ACC112 (cell line): Measurements from ENCODE around the gene GPSM1.

Source experiments
- H2AFZ ChIP-seq: fragments of 200-600 bp; sonication (generic); one replicate; pipeline ENCODE4 v1.6.0; 2017; ENCODE audit warnings: antibody characterized with exemption, low read length; ENCODE audit not compliant: unreplicated experiment
- H3K27ac ChIP-seq: fragments of 200-600 bp; sonication (generic); 2 replicates; pipeline ENCODE4 v1.5.1; 2014; ENCODE audit warnings: low read depth, mild to moderate bottlenecking, antibody characterized with exemption, low read length, moderate library complexity
- H3K27me3 ChIP-seq: fragments of 200-600 bp; sonication (generic); 2 replicates; pipeline ENCODE4 v1.6.1; 2014; ENCODE audit warnings: mild to moderate bottlenecking, antibody characterized with exemption, low read length, moderate library complexity, mixed read lengths; ENCODE audit not compliant: insufficient read depth
- H3K36me3 ChIP-seq: fragments of 200-600 bp; sonication (generic); 2 replicates; pipeline ENCODE4 v1.6.1; 2016; ENCODE audit warnings: mild to moderate bottlenecking, antibody characterized with exemption, low read length, moderate library complexity, mixed read lengths; ENCODE audit not compliant: insufficient read depth
- H3K4me1 ChIP-seq: fragments of 200-600 bp; sonication (generic); one replicate; pipeline ENCODE4 v1.6.1; 2016; ENCODE audit warnings: low read length, mixed read lengths; ENCODE audit not compliant: insufficient read depth, unreplicated experiment, control insufficient read depth
- H3K4me3 ChIP-seq: fragments of 200-600 bp; sonication (generic); 2 replicates; pipeline ENCODE4 v1.5.1; 2014; ENCODE audit warnings: mild to moderate bottlenecking, low read depth, low read length
- H3K79me2 ChIP-seq: fragments of 200-600 bp; sonication (generic); one replicate; pipeline ENCODE4 v1.6.0; 2016; ENCODE audit warnings: low read length; ENCODE audit not compliant: control insufficient read depth, unreplicated experiment, insufficient read depth

Gene GPSM1

DNA sequence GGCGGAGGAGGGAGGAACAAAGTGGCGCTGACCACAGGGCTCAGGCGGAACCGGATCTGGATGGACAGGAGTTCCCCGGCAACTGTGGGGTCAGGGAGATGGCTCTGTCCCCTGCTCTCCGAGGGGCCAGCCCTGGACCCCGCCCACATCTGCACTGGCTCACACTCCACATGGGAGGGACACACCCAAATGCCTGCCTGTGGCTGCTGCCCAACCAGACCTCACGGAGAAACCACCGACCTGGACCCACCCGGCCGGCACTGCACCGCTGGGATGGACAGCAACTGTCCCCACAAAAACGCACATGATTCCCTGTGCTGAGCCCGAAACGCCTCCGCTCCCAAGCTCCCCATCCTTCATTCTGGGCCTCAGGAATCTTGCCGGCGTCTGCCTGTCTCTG lies 28.2 kb upstream of the GPSM1 start:
- Histone ChIP-seq H3K27ac (no peak overlapping the region), H2AFZ (no peak overlapping the region), H3K36me3 (no peaks in the 10 kb centered on the region), H3K27me3 (no peaks in the 10 kb centered on the region), H3K4me1 (no peaks in the 10 kb centered on the region), H3K79me2 (no peaks in the 10 kb centered on the region), H3K4me3 (no peak overlapping the region)

DNA sequence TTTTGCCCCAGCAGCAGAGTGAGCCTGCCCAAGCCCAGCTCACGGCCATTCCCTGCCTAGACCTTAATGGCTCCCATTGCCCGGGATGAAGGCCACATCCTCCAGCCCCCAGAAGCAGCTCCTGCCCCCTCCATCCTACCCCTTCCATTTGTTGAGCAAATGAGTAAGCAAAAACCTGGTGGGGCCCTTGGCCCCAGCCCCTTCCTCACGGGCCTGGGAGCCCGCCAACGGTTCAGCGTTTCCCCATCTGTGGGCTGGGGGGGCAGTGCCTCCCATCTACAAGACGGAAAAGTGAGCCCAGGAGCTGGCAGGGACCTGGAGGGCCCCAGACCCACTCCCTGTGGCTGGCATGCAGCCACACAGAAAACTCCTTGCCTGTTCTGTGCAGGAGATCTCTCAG lies 27.8 kb upstream of the GPSM1 start:
- H3K4me3 ChIP-seq = no peak overlapping the region
- H2AFZ ChIP-seq = no peak overlapping the region
- H3K27ac ChIP-seq = no peak overlapping the region
- H3K36me3 ChIP-seq = no peaks in the 10 kb centered on the region
- H3K4me1 ChIP-seq = no peaks in the 10 kb centered on the region
- H3K79me2 ChIP-seq = no peaks in the 10 kb centered on the region
- no peaks in the 10 kb centered on the region for H3K27me3 ChIP-seq

DNA sequence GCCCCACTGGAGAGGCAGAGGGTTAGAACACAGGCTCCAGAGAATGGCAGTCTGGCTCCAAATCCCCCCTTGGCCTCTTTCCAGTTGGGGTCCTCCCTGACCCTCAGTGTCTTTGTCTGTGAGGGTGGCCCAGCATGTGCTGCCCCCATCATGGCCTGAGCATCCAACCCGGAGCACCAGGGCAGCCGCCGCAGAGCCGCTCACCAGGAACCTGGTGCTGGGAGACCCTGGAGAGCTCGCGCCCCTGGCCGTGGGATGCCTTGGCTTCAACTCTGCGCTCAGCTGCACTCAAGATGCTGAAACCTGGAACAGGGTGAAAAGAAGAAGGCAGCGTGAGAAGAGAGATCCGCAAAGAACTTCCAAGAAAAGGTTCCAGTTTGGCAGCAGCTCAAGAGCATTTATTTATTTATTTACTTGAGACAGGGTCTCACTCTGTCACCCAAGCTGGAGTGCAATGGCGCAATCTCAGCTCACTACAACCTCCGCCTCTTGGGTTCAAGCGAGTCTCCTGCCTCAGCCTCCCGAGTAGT lies 27.3 kb upstream of the GPSM1 start:
- H3K27me3 ChIP-seq = no peaks in the 10 kb centered on the region
- H3K79me2 ChIP-seq = no peaks in the 10 kb centered on the region
- no peak overlapping the region for H3K27ac ChIP-seq
- H3K36me3 ChIP-seq = no peaks in the 10 kb centered on the region
- H3K4me1 ChIP-seq = no peaks in the 10 kb centered on the region
- no peak overlapping the region for H3K4me3 ChIP-seq
- no peak overlapping the region for H2AFZ ChIP-seq

- Histone ChIP-seq H3K4me1 (no peaks in the 10 kb centered on the region), H3K27ac (no peak overlapping the region), H2AFZ (no peak overlapping the region), H3K79me2 (no peaks in the 10 kb centered on the region), H3K27me3 (no peaks in the 10 kb centered on the region), H3K4me3 (no peak overlapping the region), H3K36me3 (no peaks in the 10 kb centered on the region)
Observed at GRCh38 chr9:136300866-136301265, 26.5 kb upstream of the GPSM1 start.

GRCh38 chr9:136302527-136302926 lies 24.8 kb upstream of the GPSM1 start:
- no peak overlapping the region for H3K27ac ChIP-seq
- no peaks in the 10 kb centered on the region for H3K27me3 ChIP-seq
- H3K79me2 ChIP-seq = no peaks in the 10 kb centered on the region
- no peaks in the 10 kb centered on the region for H3K36me3 ChIP-seq
- H3K4me3 ChIP-seq = no peak overlapping the region
- no peak overlapping the region for H2AFZ ChIP-seq
- H3K4me1 ChIP-seq = no peaks in the 10 kb centered on the region

GRCh38 chr9:136303066-136303824 lies 24.1 kb upstream of the GPSM1 start:
- Histone ChIP-seq H3K79me2 (no peaks in the 10 kb centered on the region), H3K27me3 (no peaks in the 10 kb centered on the region), H3K4me3 (no peak overlapping the region), H3K27ac (no peak overlapping the region), H2AFZ (no peak overlapping the region), H3K36me3 (no peaks in the 10 kb centered on the region), H3K4me1 (no peaks in the 10 kb centered on the region)

DNA sequence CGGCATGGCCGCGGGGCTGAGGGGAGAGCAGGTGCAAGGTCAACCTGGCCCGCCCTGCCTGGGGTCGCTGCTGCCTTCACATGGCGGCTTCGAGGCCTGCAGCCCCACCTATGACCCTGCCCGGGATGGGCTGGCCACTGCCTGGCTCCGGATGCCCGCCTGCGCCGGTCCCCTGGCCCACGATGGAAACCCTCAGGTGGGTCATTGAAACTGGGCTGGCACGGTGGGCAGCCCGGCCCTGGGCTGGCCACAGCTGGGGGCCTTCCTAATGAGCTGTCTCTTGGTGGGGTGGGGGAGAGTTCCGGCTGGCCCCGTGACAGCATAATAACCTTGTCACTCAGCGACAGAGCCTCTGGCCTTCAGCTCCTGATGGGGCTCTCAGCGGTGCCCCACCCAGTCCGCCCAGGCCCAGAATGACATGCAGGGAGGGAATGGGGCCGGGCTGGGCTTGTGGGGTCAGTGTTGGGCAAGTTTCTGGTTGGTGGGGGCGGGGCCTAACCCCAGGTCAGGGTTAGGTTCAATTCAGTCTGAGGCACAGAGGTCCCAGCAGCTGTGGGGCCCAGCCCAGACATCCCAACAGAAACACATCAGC lies 23.4 kb upstream of the GPSM1 start, which contains the start of gene CCDC187:
TSS of gene CCDC187 (minus strand) at position 270 of the 592 bp plus-strand sequence. CDS start at position 6, 264 bp downstream.
- Histone ChIP-seq H3K27ac (no peak within 1 kb of the TSS), H2AFZ (no peak within 1 kb of the TSS)

DNA sequence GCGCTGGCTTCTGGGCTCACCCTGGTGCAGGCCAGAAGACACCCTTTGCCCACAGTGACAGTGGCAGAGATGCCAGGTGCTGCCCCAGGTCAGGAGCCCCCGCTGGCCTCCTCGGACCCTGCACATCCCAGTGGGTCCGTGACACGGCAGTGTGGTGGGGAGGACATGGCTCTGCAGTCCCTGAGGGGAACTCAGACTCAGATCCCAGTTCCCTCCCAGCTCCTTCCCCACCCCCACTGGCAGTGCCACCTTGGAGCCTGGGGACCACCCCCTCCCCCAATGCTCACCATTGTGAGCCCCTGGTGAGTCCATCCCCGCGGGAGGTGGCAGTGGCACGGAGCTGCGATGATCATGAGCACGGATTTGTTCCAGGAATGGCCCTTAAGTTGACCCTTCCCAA lies 22.9 kb upstream of the GPSM1 start:
- no peak overlapping the region for H2AFZ ChIP-seq
- H3K4me1 ChIP-seq = no peaks in the 10 kb centered on the region
- H3K36me3 ChIP-seq = no peaks in the 10 kb centered on the region
- H3K27me3 ChIP-seq = no peaks in the 10 kb centered on the region
- no peak overlapping the region for H3K4me3 ChIP-seq
- H3K27ac ChIP-seq = no peak overlapping the region
- H3K79me2 ChIP-seq = no peaks in the 10 kb centered on the region

More for the DNA sequence above, 23.4 kb upstream of the GPSM1 start, which contains the start of gene CCDC187:
- Histone ChIP-seq H3K36me3 (no peaks in the 10 kb centered on the region), H3K4me3 (no peak within 1 kb of the TSS), H3K79me2 (no peaks in the 10 kb centered on the region), H3K27me3 (no peaks in the 10 kb centered on the region), H3K4me1 (no peaks in the 10 kb centered on the region)

- H3K4me3 ChIP-seq = no peak overlapping the region
- no peak overlapping the region for H3K27ac ChIP-seq
- H3K36me3 ChIP-seq = no peaks in the 10 kb centered on the region
- H3K27me3 ChIP-seq = no peaks in the 10 kb centered on the region
- H3K79me2 ChIP-seq = no peaks in the 10 kb centered on the region
- no peak overlapping the region for H2AFZ ChIP-seq
- no peaks in the 10 kb centered on the region for H3K4me1 ChIP-seq
Observed at GRCh38 chr9:136304981-136305380, 22.4 kb upstream of the GPSM1 start.

- H3K27ac ChIP-seq = no peak overlapping the region
- no peaks in the 10 kb centered on the region for H3K36me3 ChIP-seq
- no peak overlapping the region for H3K4me3 ChIP-seq
- no peaks in the 10 kb centered on the region for H3K4me1 ChIP-seq
- no peaks in the 10 kb centered on the region for H3K79me2 ChIP-seq
- H2AFZ ChIP-seq = no peak overlapping the region
- H3K27me3 ChIP-seq = no peaks in the 10 kb centered on the region
Observed at GRCh38 chr9:136305804-136306203, 21.5 kb upstream of the GPSM1 start.
